RWPE1 (cell line): ENCODE measurements around the gene CENPF.
"Not testable (repeated sequence)": the region's sequence is repeated elsewhere in the genome, so short reads cannot be mapped to it uniquely, and the experiment has no call there.

Experiments used
- CTCF ChIA-PET: fragments of 350-600 bp; sonication (Branson Sonifier 250); formaldehyde crosslinking; extraction: SDS; loops from one replicate; lab custom pipeline; 2021; lab: Yijun Ruan, JAX
- POLR2A ChIA-PET: fragments of 400-600 bp; formaldehyde crosslinking; extraction: SDS; loops from one replicate; lab custom pipeline; 2020; ENCODE audit warnings: antibody characterized with exemption; ENCODE audit not compliant: low non-redundant PET; lab: Yijun Ruan, JAX
- DNase-seq: peaks from one replicate; pipeline ENCODE4 v3.0.0; 2012; ENCODE audit warnings: low spot score
- H3K27ac ChIP-seq: fragments of 450-650 bp; 2 replicates; pipeline ENCODE4 v1.5.1; 2017
- CTCF ChIP-seq: fragments of 450-650 bp; conservative IDR thresholded peaks from 2 replicates; pipeline ENCODE4 v1.5.1; 2017; ENCODE audit warnings: low read depth, mild to moderate bottlenecking

CENPF gene

DNA sequence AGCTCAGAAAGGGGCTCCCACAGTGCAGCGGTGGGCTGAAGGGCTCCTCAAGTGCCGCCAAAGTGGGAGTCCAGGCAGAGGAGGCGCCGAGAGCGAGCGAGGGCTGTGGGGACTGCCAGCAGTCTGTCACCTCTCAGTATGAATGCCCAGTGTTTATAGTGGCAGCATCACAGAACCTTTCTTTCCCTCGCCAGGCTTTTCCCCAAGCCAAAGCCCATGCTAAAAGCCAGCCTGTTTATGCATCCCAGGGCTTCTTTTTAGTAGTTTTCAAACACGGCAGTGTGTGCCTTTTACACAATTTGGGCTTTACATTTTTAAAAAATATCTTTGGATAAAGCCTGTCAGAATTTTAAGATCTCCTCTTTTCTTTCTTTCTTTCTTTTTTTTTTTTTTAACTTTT, 70.6 kb downstream of the CENPF start:
- ChIA-PET POLR2A (no interaction called here), CTCF (no interaction called here)
- no peak for DNase-seq
- no peak overlapping the region for H3K27ac ChIP-seq
- TF ChIP-seq CTCF: no peak

DNA sequence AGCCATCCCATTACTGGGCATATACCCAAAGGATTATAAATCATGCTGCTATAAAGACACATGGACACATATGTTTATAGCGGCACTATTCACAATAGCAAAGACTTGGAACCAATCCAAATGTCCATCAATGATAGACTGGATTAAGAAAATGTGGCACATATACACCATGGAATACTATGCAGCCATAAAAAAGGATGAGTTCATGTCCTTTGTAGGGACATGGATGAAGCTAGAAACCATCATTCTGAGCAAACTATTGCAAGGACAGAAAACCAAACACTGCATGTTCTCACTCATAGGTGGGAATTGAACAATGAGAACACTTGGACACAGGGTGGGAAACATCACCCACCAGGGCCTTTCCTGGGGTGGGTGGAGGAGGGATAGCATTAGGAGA, 72.5 kb downstream of the CENPF start:
- POLR2A ChIA-PET, DNase-seq, CTCF ChIA-PET, H3K27ac ChIP-seq: not testable (repeated sequence)

GRCh38 chr1:214676747-214677146, 73.8 kb downstream of the CENPF start:
- TF ChIP-seq CTCF: no peak
- CTCF ChIA-PET: interaction anchor here (0.5 to 1.1 kb wide), 4 partner anchors 19 to 1687 kb away, joined by 3 to 9 read pairs (median 6); no protein-coding TSS in a partner anchor
- no peak overlapping the region for H3K27ac ChIP-seq
- POLR2A ChIA-PET: no interaction called here
- no peak for DNase-seq

DNA sequence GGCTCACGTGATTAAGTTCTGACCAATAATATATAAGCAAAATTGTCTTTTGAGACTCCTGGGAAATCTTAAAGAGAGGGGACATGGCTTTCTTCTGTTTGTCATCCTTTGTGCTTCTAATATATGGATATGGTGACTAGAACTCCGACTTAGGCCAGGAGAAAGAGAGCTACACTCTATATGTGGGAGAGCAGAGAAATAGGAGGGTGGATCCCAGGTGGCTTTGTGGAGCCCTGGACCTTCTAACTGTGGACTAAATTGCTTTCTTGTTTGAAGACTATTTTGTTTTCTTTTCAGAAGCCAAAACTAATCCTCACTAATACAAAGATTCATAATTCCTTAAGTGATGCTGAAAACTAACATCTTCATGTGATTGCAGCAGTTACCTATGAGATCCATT, 75.0 kb downstream of the CENPF start:
- no peak overlapping the region for H3K27ac ChIP-seq
- POLR2A ChIA-PET: no interaction called here
- no peak for DNase-seq
- TF ChIP-seq CTCF: no peak
- CTCF ChIA-PET: interaction anchor here (1.1 kb wide), 1 partner anchor 848 kb away, joined by 3 read pairs; no protein-coding TSS in a partner anchor

GRCh38 chr1:214678386-214678785, 75.4 kb downstream of the CENPF start:
- no peak overlapping the region for H3K27ac ChIP-seq
- TF ChIP-seq CTCF: no peak
- POLR2A ChIA-PET: no interaction called here
- DNase-seq: no peak
- CTCF ChIA-PET: no interaction called here

GRCh38 chr1:214683621-214684020, 80.6 kb downstream of the CENPF start:
- no peak for DNase-seq
- TF ChIP-seq CTCF: no peak
- POLR2A ChIA-PET: no interaction called here
- no peak overlapping the region for H3K27ac ChIP-seq
- CTCF ChIA-PET: no interaction called here

- POLR2A ChIA-PET: no interaction called here
- no peak overlapping the region for H3K27ac ChIP-seq
- no peak for TF ChIP-seq CTCF
- CTCF ChIA-PET: no interaction called here
- DNase-seq: no peak
These were observed 82.9 kb downstream of the CENPF start for GRCh38 chr1:214685906-214686305.
